Testis (tissue), 2 donors: ENCODE data around the gene TAF13.

Source experiments
- POLR2A ChIP-seq: fragments of 450-650 bp; IDR thresholded peaks from one replicate; pipeline ENCODE4 v1.6.1; 2017; ENCODE audit warnings: antibody characterized with exemption, mild to moderate bottlenecking, moderate library complexity
- TF ChIP-seq, protein P1 (sequence below), 3 experiments: fragments of 450-650 bp in 2 of 3; fragments of 200-600 bp in 1 of 3; sonication (generic) in 1 of 3; IDR thresholded peaks; one replicate each; pipeline ENCODE4 v1.5.1; 2016 to 2019; ENCODE audit warnings: antibody characterized with exemption in 3 of 3, mild to moderate bottlenecking in 2 of 3, moderate library complexity in 1 of 3

DNA sequence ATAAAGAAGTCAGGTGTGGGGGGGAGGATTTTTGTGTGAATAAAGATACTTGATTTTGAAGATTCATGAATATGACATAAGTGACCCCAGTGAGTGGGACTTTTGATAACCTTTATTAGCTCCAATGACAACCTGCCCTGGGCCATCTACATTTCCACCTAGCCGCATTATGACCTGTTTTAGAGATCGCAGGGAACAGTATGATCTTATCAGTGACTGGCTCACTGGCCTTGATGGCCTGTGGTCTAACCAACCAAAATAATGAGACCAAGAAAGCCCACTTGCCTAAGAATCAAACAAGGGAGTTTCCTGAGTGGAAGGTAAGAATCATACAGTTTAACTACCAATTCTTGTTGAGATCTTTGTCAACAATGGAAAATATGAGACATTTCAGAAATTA is 39.9 kb upstream of the TAF13 start:
- TF ChIP-seq, protein P1, sequence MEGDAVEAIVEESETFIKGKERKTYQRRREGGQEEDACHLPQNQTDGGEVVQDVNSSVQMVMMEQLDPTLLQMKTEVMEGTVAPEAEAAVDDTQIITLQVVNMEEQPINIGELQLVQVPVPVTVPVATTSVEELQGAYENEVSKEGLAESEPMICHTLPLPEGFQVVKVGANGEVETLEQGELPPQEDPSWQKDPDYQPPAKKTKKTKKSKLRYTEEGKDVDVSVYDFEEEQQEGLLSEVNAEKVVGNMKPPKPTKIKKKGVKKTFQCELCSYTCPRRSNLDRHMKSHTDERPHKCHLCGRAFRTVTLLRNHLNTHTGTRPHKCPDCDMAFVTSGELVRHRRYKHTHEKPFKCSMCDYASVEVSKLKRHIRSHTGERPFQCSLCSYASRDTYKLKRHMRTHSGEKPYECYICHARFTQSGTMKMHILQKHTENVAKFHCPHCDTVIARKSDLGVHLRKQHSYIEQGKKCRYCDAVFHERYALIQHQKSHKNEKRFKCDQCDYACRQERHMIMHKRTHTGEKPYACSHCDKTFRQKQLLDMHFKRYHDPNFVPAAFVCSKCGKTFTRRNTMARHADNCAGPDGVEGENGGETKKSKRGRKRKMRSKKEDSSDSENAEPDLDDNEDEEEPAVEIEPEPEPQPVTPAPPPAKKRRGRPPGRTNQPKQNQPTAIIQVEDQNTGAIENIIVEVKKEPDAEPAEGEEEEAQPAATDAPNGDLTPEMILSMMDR (IDR thresholded peaks at IDR 0.05), result no peak
- TF ChIP-seq POLR2A, result no peak
